GM12865 (cell line): Measurements from ENCODE around the gene ZNF485.
"Not testable (repeated sequence)": the region's sequence is repeated elsewhere in the genome, so short reads cannot be mapped to it uniquely, and the experiment has no call there.

ENCODE experiments used
- DNase-seq: peaks from one replicate; pipeline ENCODE4 v3.0.0; 2010; ENCODE audit warnings: low read depth
- H3K4me3 ChIP-seq: 2 replicates; pipeline ENCODE4 v1.5.1; 2011; ENCODE audit warnings: mild to moderate bottlenecking, low read depth, low read length, control low read depth
- TF ChIP-seq, protein P1 (sequence below): IDR thresholded peaks from 2 replicates; pipeline ENCODE4 v1.5.1; 2011; ENCODE audit warnings: low read length, control low read depth, low read depth, inconsistent platforms; ENCODE audit not compliant: insufficient read depth; ENCODE audit errors: missing control alignments

ZNF485 gene

DNA sequence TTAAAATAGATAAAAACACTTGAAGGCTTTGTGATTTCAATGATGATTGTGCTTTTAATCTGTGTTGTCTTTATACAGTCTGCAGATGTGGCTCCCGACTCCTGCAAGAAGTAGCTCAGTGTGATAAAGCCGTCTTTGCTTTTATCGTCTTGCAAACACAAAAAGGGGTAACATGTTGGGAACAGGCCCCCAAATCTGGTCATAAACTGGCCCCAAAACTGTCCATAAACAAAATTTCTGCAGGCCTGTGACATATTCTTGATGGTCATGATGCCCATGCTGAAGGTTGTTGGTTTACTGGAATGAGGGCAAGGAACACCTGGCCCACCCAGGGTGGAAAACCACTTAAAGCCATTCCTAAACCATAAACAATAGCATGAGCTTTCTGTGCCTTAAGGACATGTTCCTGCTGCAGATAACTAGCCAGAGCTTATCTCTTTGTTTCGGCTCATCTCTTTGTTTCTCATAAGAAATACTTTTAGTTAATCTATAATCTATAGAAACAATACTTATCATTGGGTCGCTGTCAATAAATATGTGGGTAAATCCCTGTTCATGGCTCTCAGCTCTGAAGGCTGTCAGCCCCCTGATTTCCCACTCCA is 14.8 kb upstream of the ZNF485 start:
- TF ChIP-seq, protein P1, sequence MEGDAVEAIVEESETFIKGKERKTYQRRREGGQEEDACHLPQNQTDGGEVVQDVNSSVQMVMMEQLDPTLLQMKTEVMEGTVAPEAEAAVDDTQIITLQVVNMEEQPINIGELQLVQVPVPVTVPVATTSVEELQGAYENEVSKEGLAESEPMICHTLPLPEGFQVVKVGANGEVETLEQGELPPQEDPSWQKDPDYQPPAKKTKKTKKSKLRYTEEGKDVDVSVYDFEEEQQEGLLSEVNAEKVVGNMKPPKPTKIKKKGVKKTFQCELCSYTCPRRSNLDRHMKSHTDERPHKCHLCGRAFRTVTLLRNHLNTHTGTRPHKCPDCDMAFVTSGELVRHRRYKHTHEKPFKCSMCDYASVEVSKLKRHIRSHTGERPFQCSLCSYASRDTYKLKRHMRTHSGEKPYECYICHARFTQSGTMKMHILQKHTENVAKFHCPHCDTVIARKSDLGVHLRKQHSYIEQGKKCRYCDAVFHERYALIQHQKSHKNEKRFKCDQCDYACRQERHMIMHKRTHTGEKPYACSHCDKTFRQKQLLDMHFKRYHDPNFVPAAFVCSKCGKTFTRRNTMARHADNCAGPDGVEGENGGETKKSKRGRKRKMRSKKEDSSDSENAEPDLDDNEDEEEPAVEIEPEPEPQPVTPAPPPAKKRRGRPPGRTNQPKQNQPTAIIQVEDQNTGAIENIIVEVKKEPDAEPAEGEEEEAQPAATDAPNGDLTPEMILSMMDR = no peak
- no peak for DNase-seq
- H3K4me3 ChIP-seq = no peak overlapping the region

DNA sequence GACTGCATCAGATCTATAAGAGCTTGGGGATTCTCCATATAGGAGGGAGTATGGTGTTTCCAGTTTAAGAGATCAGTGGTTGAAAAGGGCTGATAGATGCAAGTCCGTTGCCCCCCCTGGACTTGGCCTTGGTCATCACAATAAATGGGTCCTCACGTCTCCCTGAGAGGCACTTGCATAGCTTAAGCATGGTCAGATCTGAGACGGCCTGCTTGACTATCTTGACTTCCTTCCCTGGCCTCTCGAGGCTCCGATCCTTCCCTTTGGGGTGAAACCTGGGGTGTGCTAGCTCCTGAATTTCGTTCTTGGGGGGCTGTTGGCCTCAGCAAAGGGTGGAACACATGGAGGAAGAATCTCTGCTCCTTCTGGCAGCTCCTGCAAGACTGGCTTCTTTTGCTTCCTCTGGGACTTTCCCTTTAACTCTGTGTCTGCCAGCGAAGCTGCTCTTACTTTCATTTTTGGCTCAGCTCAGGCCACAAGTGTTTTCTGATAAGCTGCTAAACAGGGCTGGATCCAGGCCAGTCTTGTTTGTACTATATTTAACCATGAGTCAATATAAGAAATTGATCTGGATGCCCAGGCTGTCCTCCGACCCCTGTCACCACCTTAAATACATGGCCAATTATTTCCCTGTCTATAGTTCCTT is 11.2 kb upstream of the ZNF485 start:
- TF ChIP-seq, protein P1 = no peak
- DNase-seq = peak; percentile 92
- peak overlapping the region; percentile 38 for H3K4me3 ChIP-seq

DNA sequence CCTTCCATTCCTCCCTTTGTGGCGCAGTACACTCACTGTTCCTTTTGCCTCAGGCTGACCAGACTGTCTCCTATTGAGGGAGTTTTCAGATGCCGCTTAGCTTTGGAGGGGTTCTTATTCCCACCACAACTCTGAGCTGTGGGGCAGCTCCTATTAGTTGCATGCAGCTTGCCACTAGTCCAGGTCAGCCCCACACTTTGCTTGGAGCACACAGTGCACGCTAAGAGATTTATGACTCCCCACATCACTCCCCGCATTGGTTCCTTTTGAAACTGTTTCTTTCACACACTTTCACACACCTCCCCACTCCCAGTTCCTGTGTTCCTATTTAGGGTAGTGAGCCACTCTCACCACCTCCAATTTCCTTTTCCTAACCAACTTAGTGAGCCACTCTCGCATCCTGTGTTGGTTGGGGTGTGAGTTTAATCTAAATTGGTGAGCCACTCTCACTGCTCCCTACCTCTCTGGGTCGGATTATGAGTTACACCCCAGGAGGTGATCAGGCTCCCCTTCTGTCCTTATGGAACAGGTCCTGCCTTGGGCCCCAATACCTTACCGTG is 10.4 kb upstream of the ZNF485 start:
- peak overlapping the region; percentile 35 for H3K4me3 ChIP-seq
- TF ChIP-seq, protein P1 = no peak
- peak; percentile 77 for DNase-seq

DNA sequence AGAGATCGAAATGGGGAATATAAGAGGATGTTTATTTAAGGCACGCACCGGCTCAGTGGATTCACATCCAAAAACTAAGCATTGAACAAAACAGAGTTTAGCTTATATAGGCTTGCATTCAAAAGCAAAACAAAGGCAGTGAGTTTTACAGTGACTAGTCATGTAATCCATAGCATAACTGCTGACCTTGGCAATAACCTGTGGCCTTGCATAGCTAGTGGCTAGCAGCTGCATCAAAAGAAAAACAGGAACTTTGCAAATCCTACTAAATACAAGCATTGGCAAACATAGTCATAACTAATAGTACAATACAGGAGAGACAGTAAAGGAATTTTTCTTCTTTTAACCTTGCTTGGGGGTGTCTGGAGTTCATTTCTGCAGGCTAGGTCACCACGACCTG is 9.7 kb upstream of the ZNF485 start:
- TF ChIP-seq, protein P1 = no peak
- H3K4me3 ChIP-seq = no peak overlapping the region
- no peak for DNase-seq

DNA sequence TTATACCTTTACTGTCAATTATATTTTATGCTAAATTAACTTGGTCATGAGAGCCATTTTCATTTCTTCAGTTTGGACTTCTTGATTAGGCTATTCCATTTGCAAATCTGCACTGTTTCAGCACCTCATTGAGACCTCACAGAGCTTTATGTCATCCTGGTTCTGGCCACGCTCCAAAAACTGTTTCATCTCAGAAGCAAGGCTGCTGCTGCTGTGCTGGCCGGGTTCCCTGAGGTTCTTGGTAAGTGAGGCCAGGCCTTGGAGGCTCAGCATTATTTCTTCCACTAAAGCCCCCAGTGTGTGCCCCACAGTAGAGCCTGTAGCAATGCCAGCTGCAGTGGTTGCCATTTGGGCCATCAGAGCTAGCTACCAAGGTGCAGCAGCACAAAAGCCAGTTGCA is 7.8 kb upstream of the ZNF485 start:
- no peak for DNase-seq
- TF ChIP-seq, protein P1 = no peak
- no peak overlapping the region for H3K4me3 ChIP-seq

DNA sequence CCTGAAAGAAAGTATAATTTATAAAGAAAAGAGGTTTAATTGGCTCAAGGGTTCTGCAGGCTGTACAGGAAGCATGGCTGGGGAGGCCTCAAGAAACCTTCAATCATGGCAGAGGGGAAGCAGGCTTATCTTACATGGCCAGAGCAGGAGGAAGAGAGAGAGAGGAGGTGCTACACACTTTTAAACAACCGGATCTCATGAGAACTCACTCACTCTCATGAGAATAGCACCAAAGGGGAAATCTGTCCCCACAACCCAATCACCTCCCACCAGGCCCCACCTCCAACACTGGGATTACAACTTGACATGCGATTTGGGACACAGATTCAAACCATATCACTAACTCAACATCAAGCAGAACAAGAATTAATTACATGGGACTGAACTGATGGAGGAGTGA is 6.9 kb upstream of the ZNF485 start:
- DNase-seq = no peak
- TF ChIP-seq, protein P1 = no peak
- H3K4me3 ChIP-seq = no peak overlapping the region

DNA sequence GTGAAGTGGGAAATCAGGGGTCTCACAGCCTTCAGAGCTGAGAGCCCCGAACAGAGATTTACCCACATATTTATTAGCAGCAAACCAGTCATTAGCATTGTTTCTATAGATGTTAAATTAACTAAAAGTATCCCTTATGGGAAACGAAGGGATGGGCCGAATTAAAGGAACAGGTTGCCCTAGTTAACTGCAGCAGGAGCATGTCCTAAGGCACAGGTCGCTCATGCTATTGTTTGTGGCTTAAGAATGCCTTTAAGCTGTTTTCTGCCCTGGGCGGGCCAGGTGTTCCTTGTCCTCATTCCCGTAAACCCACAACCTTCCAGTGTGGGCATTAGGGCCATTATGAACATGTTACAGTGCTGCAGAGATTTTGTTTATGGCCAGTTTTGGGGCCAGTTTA is 4.7 kb upstream of the ZNF485 start:
- not testable (repeated sequence) for H3K4me3 ChIP-seq, DNase-seq
